Ectodermal cell (in vitro differentiated cells): Measurements from ENCODE around the gene DCAKD.

Experiments
- H3K27ac ChIP-seq: 2 replicates; pipeline ENCODE4 v1.7.0; 2013; ENCODE audit warnings: mild to moderate bottlenecking, low read depth, low read length; ENCODE audit not compliant: insufficient read depth, poor library complexity, severe bottlenecking
- H3K27me3 ChIP-seq: 2 replicates; pipeline ENCODE4 v1.7.0; 2013; ENCODE audit warnings: mild to moderate bottlenecking, low read length; ENCODE audit not compliant: insufficient read depth, control insufficient read depth, poor library complexity, severe bottlenecking
- H3K36me3 ChIP-seq: one replicate; pipeline ENCODE4 v1.7.0; 2013; ENCODE audit warnings: low read length; ENCODE audit not compliant: control insufficient read depth, insufficient read depth
- H3K4me1 ChIP-seq: one replicate; pipeline ENCODE4 v1.7.0; 2013; ENCODE audit warnings: low read length; ENCODE audit not compliant: control insufficient read depth, insufficient read depth
- H3K4me3 ChIP-seq: 2 replicates; pipeline ENCODE4 v1.7.0; 2013; ENCODE audit warnings: low read depth, low read length, control low read depth; ENCODE audit not compliant: insufficient read depth
- H3K9me3 ChIP-seq: 2 replicates; pipeline ENCODE4 v1.7.0; 2013; ENCODE audit warnings: mild to moderate bottlenecking, low read length, moderate library complexity; ENCODE audit not compliant: control insufficient read depth
- WGBS, 2 experiments: methylation state at CpG; one replicate each; pipeline ENCODE4 v1.1.7; 2013; ENCODE audit warnings: missing lambda C conversion rate in 2 of 2; 5-methylcytosine and 5-hydroxymethylcytosine counted together

Gene DCAKD

GRCh38 chr17:45031231-45032173 lies 19.9 kb downstream of the DCAKD start:
- no peak overlapping the region for H3K27ac ChIP-seq
- 95% methylated on average over 14 of the region's 14 CpGs for WGBS, 2 experiments
- peaks cover 18% of the 10 kb centered on the region for H3K36me3 ChIP-seq
- no peaks in the 10 kb centered on the region for H3K9me3 ChIP-seq
- no peak overlapping the region for H3K4me3 ChIP-seq
- no peaks in the 10 kb centered on the region for H3K27me3 ChIP-seq
- H3K4me1 ChIP-seq, result no peaks in the 10 kb centered on the region

DNA sequence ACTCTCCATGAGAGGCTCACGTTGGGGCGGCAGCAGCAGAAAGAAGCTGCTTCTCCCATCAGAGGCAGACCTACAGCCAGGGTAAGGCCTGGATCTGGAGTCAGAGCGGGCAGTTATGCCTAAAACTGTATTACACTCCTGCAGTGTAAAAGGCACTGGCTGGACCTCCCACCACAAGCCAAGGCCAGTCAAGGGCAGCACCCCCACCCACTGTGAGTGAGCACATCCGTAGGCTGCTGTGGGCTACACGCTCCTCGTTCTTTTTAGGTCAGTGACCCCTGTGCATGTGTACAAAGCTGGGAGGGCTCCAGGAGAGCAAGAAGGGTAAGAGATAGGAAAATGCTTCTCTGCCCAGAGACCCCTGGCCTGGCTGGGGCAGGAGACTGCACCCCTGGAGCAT lies 20.7 kb downstream of the DCAKD start:
- H3K4me3 ChIP-seq, result no peak overlapping the region
- no peaks in the 10 kb centered on the region for H3K27me3 ChIP-seq
- 94 to 97% methylated on average over 6 of the region's 6 CpGs for WGBS, 2 experiments
- H3K36me3 ChIP-seq, result peaks cover 18% of the 10 kb centered on the region
- no peaks in the 10 kb centered on the region for H3K4me1 ChIP-seq
- H3K27ac ChIP-seq, result no peak overlapping the region
- H3K9me3 ChIP-seq, result no peaks in the 10 kb centered on the region

DNA sequence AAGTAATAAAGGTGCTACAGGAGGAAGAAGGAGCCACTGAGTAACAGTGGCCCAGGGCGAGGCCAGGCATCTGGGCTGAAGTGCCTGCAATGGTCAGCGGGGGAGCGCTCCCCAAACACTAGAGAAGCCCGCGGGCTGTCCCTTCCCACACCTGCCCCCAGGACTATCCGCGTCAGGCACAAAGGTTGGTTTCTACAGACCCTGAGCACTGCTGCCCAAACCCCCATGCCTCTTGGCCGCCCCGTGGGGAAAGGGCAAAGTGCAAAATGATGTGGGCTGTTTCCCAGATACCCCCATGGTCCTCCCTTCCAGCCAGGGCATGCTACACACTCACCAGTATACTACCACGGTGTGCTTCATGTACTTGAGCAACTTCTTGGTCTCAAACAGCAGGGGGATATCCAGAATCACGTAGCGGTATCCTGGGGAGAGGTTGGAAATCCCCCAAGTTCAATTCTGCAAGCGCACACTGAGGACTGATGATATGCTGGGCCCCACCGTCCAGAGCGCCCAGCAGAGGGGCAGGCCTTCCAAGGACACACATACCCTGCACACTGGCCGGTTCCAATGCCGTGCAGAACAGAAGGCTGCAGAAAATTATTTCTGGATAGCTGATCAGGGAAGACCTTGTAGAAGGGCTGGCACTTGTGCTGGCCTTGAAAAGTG lies 21.5 kb downstream of the DCAKD start:
- Histone ChIP-seq H3K36me3 (peaks cover 18% of the 10 kb centered on the region), H3K27ac (no peak overlapping the region), H3K27me3 (no peaks in the 10 kb centered on the region), H3K9me3 (no peaks in the 10 kb centered on the region), H3K4me1 (no peaks in the 10 kb centered on the region), H3K4me3 (no peak overlapping the region)
- WGBS, 2 experiments, result 94 to 95% methylated on average over 17 of the region's 17 CpGs

DNA sequence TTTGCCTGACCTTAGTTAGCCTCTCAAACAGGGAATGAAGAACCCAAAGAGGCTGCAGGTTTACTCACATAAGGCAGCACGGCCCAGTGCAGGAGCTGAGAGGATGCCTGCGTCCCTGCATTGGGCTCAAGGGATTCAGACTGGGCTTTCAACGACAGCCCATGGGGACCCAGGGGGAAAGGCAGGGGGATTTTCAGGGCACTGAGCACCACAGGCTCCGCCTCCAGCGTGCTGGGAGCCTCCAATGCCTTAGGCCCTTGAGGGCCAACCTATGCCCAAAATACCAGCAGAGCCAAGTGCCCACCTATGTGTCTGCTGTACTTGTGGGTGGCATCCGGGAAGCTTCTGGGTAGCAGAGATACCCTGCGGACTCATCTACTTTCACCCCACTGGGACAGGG lies 22.3 kb downstream of the DCAKD start:
- Histone ChIP-seq H3K27ac (no peak overlapping the region), H3K36me3 (peaks cover 24% of the 10 kb centered on the region), H3K27me3 (no peaks in the 10 kb centered on the region), H3K9me3 (no peaks in the 10 kb centered on the region), H3K4me1 (no peaks in the 10 kb centered on the region), H3K4me3 (no peak overlapping the region)
- WGBS, 2 experiments, result 91 to 96% methylated on average over 7 of the region's 7 CpGs

GRCh38 chr17:45022655-45023339 lies 28.6 kb downstream of the DCAKD start:
- H3K4me1 ChIP-seq, result peaks cover 40% of the 10 kb centered on the region
- H3K27ac ChIP-seq, result no peak overlapping the region
- H3K9me3 ChIP-seq, result no peaks in the 10 kb centered on the region
- H3K4me3 ChIP-seq, result no peak overlapping the region
- peaks cover 42% of the 10 kb centered on the region for H3K27me3 ChIP-seq
- peaks cover 13% of the 10 kb centered on the region for H3K36me3 ChIP-seq
- WGBS, 2 experiments, result 87 to 90% methylated on average over 13 of the region's 13 CpGs

GRCh38 chr17:45022288-45022648 lies 29.2 kb downstream of the DCAKD start:
- Histone ChIP-seq H3K36me3 (peaks cover 13% of the 10 kb centered on the region), H3K27me3 (peaks cover 46% of the 10 kb centered on the region), H3K9me3 (no peaks in the 10 kb centered on the region), H3K4me1 (peaks cover 40% of the 10 kb centered on the region), H3K27ac (no peak overlapping the region), H3K4me3 (no peak overlapping the region)
- WGBS, 2 experiments, result 60 to 65% methylated on average over 8 of the region's 8 CpGs

GRCh38 chr17:45021607-45022287 lies 29.7 kb downstream of the DCAKD start:
- peaks cover 13% of the 10 kb centered on the region for H3K36me3 ChIP-seq
- peaks cover 40% of the 10 kb centered on the region for H3K4me1 ChIP-seq
- 5 to 7% methylated on average over 57 of the region's 57 CpGs for WGBS, 2 experiments
- peak overlapping the region; percentile 31 for H3K4me3 ChIP-seq
- peaks cover 46% of the 10 kb centered on the region for H3K27me3 ChIP-seq
- no peak overlapping the region for H3K27ac ChIP-seq
- no peaks in the 10 kb centered on the region for H3K9me3 ChIP-seq

DNA sequence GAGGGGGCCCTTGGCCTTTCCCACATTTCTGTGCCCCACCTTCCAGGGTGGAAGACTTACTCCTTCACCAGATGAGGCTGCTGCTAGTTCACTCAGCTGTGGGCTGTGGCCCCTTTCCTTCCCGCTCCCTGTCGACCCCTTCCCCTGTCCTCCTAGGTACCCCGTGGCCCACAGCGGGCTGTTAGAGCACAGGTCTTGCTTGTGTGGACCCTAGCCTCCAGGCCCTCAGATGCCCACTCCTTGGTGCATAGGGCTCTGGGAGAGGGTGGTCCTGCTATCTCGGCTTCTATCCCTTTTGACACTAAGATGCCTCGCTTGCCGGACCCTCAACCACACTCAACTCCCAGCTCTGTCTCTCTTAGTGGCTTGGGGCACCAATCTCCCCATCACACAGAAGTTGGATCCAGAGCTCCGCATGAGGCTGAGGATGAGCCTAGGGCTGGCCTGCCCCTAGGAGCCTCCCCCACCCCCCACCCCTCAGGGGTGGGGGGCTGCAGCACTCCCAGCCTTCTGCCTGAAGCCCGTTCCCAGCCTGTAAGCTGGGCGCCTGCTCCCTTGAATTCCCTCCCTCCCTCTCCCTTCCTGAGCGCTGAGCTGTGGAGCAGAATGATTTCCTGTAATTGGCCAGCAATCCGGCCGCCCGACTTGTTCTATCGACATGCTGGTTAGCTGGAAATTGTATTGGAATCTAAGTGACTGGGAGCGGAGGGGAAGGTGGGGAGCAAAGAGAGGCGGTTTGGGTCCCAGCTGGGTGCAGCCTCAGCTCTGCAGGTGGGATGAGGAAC lies 30.9 kb downstream of the DCAKD start:
- no peaks in the 10 kb centered on the region for H3K9me3 ChIP-seq
- H3K27me3 ChIP-seq, result peaks cover 46% of the 10 kb centered on the region
- H3K4me1 ChIP-seq, result peaks cover 40% of the 10 kb centered on the region
- WGBS, 2 experiments, result 24 to 29% methylated on average over 17 of the region's 17 CpGs
- no peak overlapping the region for H3K27ac ChIP-seq
- peaks cover 13% of the 10 kb centered on the region for H3K36me3 ChIP-seq
- H3K4me3 ChIP-seq, result no peak overlapping the region

DNA sequence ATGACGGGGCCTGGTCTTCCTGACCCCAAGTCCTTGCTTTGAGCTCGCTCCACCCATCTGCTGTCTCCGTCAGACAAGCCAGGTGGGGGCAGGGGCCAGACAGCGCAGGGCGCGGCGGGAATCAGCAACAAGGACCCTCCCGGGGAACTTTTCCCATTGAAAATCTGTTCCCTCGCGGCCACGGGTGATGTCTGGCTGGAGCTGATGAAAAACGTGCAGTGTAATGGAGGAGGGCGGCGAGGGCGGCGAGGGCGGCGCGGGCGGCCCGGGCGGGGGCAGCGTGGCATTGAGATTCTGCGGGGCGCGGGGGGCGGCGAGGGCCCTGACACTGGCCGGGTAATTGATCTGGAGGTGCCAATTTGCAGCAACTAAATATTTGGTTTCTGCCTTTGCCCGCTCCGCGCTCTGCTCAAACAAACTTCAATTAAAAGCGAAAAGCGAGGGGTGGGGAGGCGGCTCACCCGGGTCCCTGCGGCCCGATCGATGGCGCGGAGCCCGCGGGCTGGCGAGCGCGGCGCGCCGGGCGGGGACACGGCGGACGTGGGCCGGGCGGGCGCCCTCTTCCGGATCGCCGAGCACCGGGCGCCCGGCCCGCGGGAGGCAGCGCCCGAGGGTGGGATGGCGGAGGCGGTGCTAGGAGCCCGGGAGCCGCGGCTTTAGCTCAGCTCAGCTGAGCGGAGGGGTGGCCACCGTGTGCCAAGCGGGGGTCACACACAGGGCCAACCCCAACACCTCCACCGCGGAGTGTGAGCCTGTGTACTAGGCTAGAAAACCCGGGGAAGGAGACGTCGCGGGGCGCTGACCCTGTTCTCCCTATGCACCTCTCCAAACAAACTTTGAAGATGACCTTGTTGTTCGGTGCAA lies 32.4 kb downstream of the DCAKD start:
- no peaks in the 10 kb centered on the region for H3K9me3 ChIP-seq
- peaks cover 46% of the 10 kb centered on the region for H3K27me3 ChIP-seq
- peaks cover 7% of the 10 kb centered on the region for H3K36me3 ChIP-seq
- no peak overlapping the region for H3K27ac ChIP-seq
- WGBS, 2 experiments, result 4 to 5% methylated on average over 82 of the region's 82 CpGs
- peak overlapping the region; percentile 28 for H3K4me3 ChIP-seq
- peaks cover 40% of the 10 kb centered on the region for H3K4me1 ChIP-seq
